Liver (tissue), 9 donors: ENCODE results near the gene MRO. TPM values are rescaled to one million over a fixed set of nuclear protein-coding genes. Genes with fewer than 3 reads are reported as not detected.

Experiments used
- DNase-seq: peaks from one replicate; pipeline ENCODE4 v3.0.0-alpha.2; 2017; ENCODE audit warnings: low spot score
- H3K27ac ChIP-seq, 2 donors: one replicate each; pipeline ENCODE4 v1.7.0; 2013; ENCODE audit warnings: inconsistent platforms in 2 of 2, low read length in 2 of 2, control low read depth in 1 of 2, low read depth in 1 of 2, mild to moderate bottlenecking in 1 of 2
- H3K27me3 ChIP-seq, 4 donors: one replicate each; pipeline versions ENCODE4 v1.6.1 to v1.7.0; 2013; ENCODE audit warnings: low read length in 3 of 4, inconsistent platforms in 1 of 4, mild to moderate bottlenecking in 1 of 4, moderate library complexity in 1 of 4; ENCODE audit not compliant: control insufficient read depth in 4 of 4, insufficient read depth in 4 of 4
- H3K36me3 ChIP-seq, 4 donors: one replicate each; pipeline versions ENCODE4 v1.6.1 to v1.7.0; 2013; ENCODE audit warnings: low read length in 3 of 4, mild to moderate bottlenecking in 3 of 4, low read depth in 1 of 4, moderate library complexity in 1 of 4; ENCODE audit not compliant: control insufficient read depth in 4 of 4, insufficient read depth in 3 of 4
- H3K4me1 ChIP-seq, 4 donors: one replicate each; pipeline versions ENCODE4 v1.6.1 to v1.7.0; 2013; ENCODE audit warnings: low read length in 3 of 4, mild to moderate bottlenecking in 3 of 4, moderate library complexity in 1 of 4; ENCODE audit not compliant: control insufficient read depth in 4 of 4, insufficient read depth in 4 of 4
- H3K4me3 ChIP-seq, 3 donors: one replicate each; pipeline versions ENCODE4 v1.6.1 to v1.7.0; 2013; ENCODE audit warnings: low read length in 3 of 3, control low read depth in 1 of 3, low read depth in 1 of 3, mild to moderate bottlenecking in 1 of 3
- H3K9ac ChIP-seq, 2 donors: one replicate each; pipeline ENCODE4 v1.7.0; 2013; ENCODE audit warnings: low read length in 2 of 2, mild to moderate bottlenecking in 2 of 2, moderate library complexity in 2 of 2, control low read depth in 1 of 2, low read depth in 1 of 2
- H3K9me3 ChIP-seq, 4 donors: one replicate each; pipeline versions ENCODE4 v1.6.1 to v1.7.0; 2013; ENCODE audit warnings: low read length in 3 of 4; ENCODE audit not compliant: control insufficient read depth in 4 of 4
- ATF3 ChIP-seq: IDR thresholded peaks from 2 replicates; pipeline ENCODE4 v1.6.1; 2016; ENCODE audit warnings: antibody characterized with exemption
- CTCF ChIP-seq: fragments of 150-350 bp; IDR thresholded peaks from 2 replicates; pipeline ENCODE4 v1.5.1; 2017; ENCODE audit warnings: improper control_type of control experiment, low read depth, low read length; ENCODE audit not compliant: missing input control
- EGR1 ChIP-seq, 2 donors: IDR thresholded peaks; 2 replicates each; pipeline ENCODE4 v1.6.1; 2016 to 2018; ENCODE audit warnings: antibody characterized with exemption in 2 of 2, low read depth in 2 of 2
- FOXA1 ChIP-seq: IDR thresholded peaks from 2 replicates; pipeline ENCODE4 v1.6.1; 2016; ENCODE audit warnings: antibody characterized with exemption
- FOXA2 ChIP-seq: IDR thresholded peaks from 2 replicates; pipeline ENCODE4 v1.6.1; 2016; ENCODE audit warnings: antibody characterized with exemption
- GABPA ChIP-seq, 2 donors: IDR thresholded peaks in 1 of 2; conservative IDR thresholded peaks in 1 of 2; 2 replicates each; pipeline ENCODE4 v1.6.1; 2016; ENCODE audit warnings: antibody characterized with exemption in 2 of 2, mild to moderate bottlenecking in 1 of 2, moderate library complexity in 1 of 2
- HNF4A ChIP-seq, 2 donors: conservative IDR thresholded peaks; 2 replicates each; pipeline ENCODE4 v1.6.1; 2016; ENCODE audit warnings: antibody characterized with exemption in 2 of 2, mild to moderate bottlenecking in 2 of 2
- HNF4G ChIP-seq: IDR thresholded peaks from 2 replicates; pipeline ENCODE4 v1.6.1; 2016; ENCODE audit warnings: antibody characterized with exemption
- JUND ChIP-seq, 2 donors: IDR thresholded peaks; 2 replicates each; pipeline ENCODE4 v1.6.1; 2016; ENCODE audit warnings: antibody characterized with exemption in 2 of 2
- MAX ChIP-seq: IDR thresholded peaks from 2 replicates; pipeline ENCODE4 v1.6.1; 2016; ENCODE audit warnings: antibody characterized with exemption
- NR2F2 ChIP-seq: IDR thresholded peaks from 2 replicates; pipeline ENCODE4 v1.6.1; 2016; ENCODE audit warnings: antibody characterized with exemption
- RAD21 ChIP-seq, 2 donors: IDR thresholded peaks; 2 replicates each; pipeline ENCODE4 v1.6.1; 2016; ENCODE audit warnings: antibody characterized with exemption in 2 of 2, mild to moderate bottlenecking in 2 of 2
- RXRA ChIP-seq, 2 donors: IDR thresholded peaks; 2 replicates each; pipeline ENCODE4 v1.6.1; 2017 to 2018; ENCODE audit warnings: antibody characterized with exemption in 2 of 2, mild to moderate bottlenecking in 1 of 2
- SP1 ChIP-seq: IDR thresholded peaks from 2 replicates; pipeline ENCODE4 v1.6.1; 2018; ENCODE audit warnings: antibody characterized with exemption, mild to moderate bottlenecking
- TAF1 ChIP-seq: conservative IDR thresholded peaks from 2 replicates; pipeline ENCODE4 v1.6.1; 2016; ENCODE audit warnings: antibody characterized with exemption, mild to moderate bottlenecking
- YY1 ChIP-seq: IDR thresholded peaks from 2 replicates; pipeline ENCODE4 v1.6.1; 2016; ENCODE audit warnings: antibody characterized with exemption, mild to moderate bottlenecking
- WGBS: extraction: QIAGEN DNeasy Blood & Tissue Kit; methylation state at CpG from one replicate; pipeline ENCODE4 v1.1.7; 2013; 5-methylcytosine and 5-hydroxymethylcytosine counted together
- polyA plus RNA-seq, 2 donors: library from polyadenylated mRNA; stranded (reverse) in 1 of 2; unstranded in 1 of 2; fragments of 200-250 nt in 1 of 2; fragments of >200 nt in 1 of 2; fragmentation: Nextera tagmentation in 1 of 2; extraction: Ambion mirVana in 1 of 2; gene quantifications; one replicate each; pipeline versions ENCODE4 v1.2.1 to v1.2.3, GENCODE V29; 2013 to 2015
- total RNA-seq, 2 donors: library from RNA; depleted of rRNA; stranded (reverse); fragments of >200 nt; gene quantifications; one replicate each; pipeline ENCODE4 v1.2.3, GENCODE V29; 2014
- donor health status: healthy.
- donor health status: healthy.
- donor health status: healthy.
- donor health status: healthy.
- donor health status: healthy.

Gene MRO
- total and polyA plus RNA-seq, 4 donors: 1.6 to 2.8 (median 2.7) TPM

- Histone ChIP-seq H3K36me3 (no peaks in the 10 kb centered on the region), H3K9me3 (no peaks in the 10 kb centered on the region), H3K27me3 (no peaks in the 10 kb centered on the region), H3K27ac (no peak overlapping the region), H3K4me3 (no peak overlapping the region), H3K9ac (no peak overlapping the region), H3K4me1 (peaks cover 1 to 4% (median 3%) of the 10 kb centered on the region in 4 donors)
- TF ChIP-seq RAD21 (IDR thresholded peaks at IDR 0.05) (no peak), EGR1 (IDR thresholded peaks at IDR 0.05; ENCODE audit: low read depth in 2 of 2) (no peak), ATF3 (no peak), TAF1 (no peak), CTCF (no peak), SP1 (no peak)
- WGBS: 89% methylated on average over 7 of the region's 7 CpGs
- no peak for DNase-seq
These were observed 5.4 kb downstream of the MRO start for GRCh38 chr18:50814395-50814794.

GRCh38 chr18:50813353-50813752, 6.5 kb downstream of the MRO start:
- WGBS: 93% methylated on average over 2 of the region's 2 CpGs
- TF ChIP-seq GABPA (IDR thresholded peaks at IDR 0.05 in 1 of 2, conservative IDR thresholded peaks at IDR 0.05 in 1 of 2) (no peak), HNF4A (conservative IDR thresholded peaks at IDR 0.05) (no peak), JUND (IDR thresholded peaks at IDR 0.05) (no peak), SP1 (no peak)
- Histone ChIP-seq H3K4me1 (peaks cover 0 to 1% (median 0%) of the 10 kb centered on the region in 4 donors), H3K9me3 (no peaks in the 10 kb centered on the region), H3K36me3 (no peaks in the 10 kb centered on the region), H3K27me3 (no peaks in the 10 kb centered on the region), H3K27ac (no peak overlapping the region), H3K4me3 (no peak overlapping the region), H3K9ac (no peak overlapping the region)
- no peak for DNase-seq

GRCh38 chr18:50812834-50813233, 7.0 kb downstream of the MRO start:
- no peak for DNase-seq
- WGBS: 90% methylated on average over 2 of the region's 2 CpGs
- Histone ChIP-seq H3K36me3 (no peaks in the 10 kb centered on the region), H3K27me3 (no peaks in the 10 kb centered on the region), H3K27ac (no peak overlapping the region), H3K9ac (no peak overlapping the region), H3K4me1 (peaks cover 0 to 1% (median 0%) of the 10 kb centered on the region in 4 donors), H3K4me3 (no peak overlapping the region), H3K9me3 (no peaks in the 10 kb centered on the region)
- TF ChIP-seq HNF4A (conservative IDR thresholded peaks at IDR 0.05) (peak in 1 of 2 donors; percentile 11), YY1 (no peak)

GRCh38 chr18:50807176-50807575, 12.6 kb downstream of the MRO start:
- H3K27ac ChIP-seq: no peak overlapping the region
- H3K9me3 ChIP-seq: no peaks in the 10 kb centered on the region
- 54% methylated on average over 2 of the region's 2 CpGs for whole genome bisulfite sequencing
- no peak for DNase-seq
- no peak overlapping the region for H3K9ac ChIP-seq
- no peak overlapping the region for H3K4me3 ChIP-seq
- no peaks in the 10 kb centered on the region for H3K27me3 ChIP-seq
- peaks cover 0 to 6% (median 0%) of the 10 kb centered on the region in 4 donors for H3K4me1 ChIP-seq
- H3K36me3 ChIP-seq: no peaks in the 10 kb centered on the region
- TF ChIP-seq HNF4A (conservative IDR thresholded peaks at IDR 0.05): peak; percentile 60 to 67
- no peak for TF ChIP-seq HNF4G
- no peak for TF ChIP-seq JUND (IDR thresholded peaks at IDR 0.05)
- peak; percentile 30 to 55 for TF ChIP-seq RXRA (IDR thresholded peaks at IDR 0.05)
- no peak for TF ChIP-seq RAD21 (IDR thresholded peaks at IDR 0.05)
- no peak for TF ChIP-seq ATF3
- TF ChIP-seq CTCF: no peak
- no peak for TF ChIP-seq SP1
- TF ChIP-seq GABPA (IDR thresholded peaks at IDR 0.05 in 1 of 2, conservative IDR thresholded peaks at IDR 0.05 in 1 of 2): no peak
- TF ChIP-seq MAX: no peak
- no peak for TF ChIP-seq FOXA2
- TF ChIP-seq EGR1 (IDR thresholded peaks at IDR 0.05; ENCODE audit: low read depth in 2 of 2): no peak
- no peak for TF ChIP-seq FOXA1
- TF ChIP-seq NR2F2: no peak
